HepG2 (cell line): ENCODE data around the gene RNF38. TPM values are rescaled to one million over a fixed set of nuclear protein-coding genes. Genes with fewer than 3 reads are reported as not detected.

Source experiments
- HOXA7 ChIP-seq: sonication (generic); formaldehyde crosslinking; IDR thresholded peaks from 2 replicates; pipeline ENCODE4 v1.8.1; 2022; ENCODE audit warnings: mild to moderate bottlenecking, missing genetic modification reagents, moderate library complexity
- PHF8 ChIP-seq: sonication (generic); formaldehyde crosslinking; IDR thresholded peaks from 2 replicates; pipeline ENCODE4 v1.5.0; 2020; ENCODE audit warnings: missing genetic modification reagents
- RXRB ChIP-seq: IDR thresholded peaks from 2 replicates; pipeline ENCODE4 v1.6.1; 2016; ENCODE audit warnings: borderline replicate concordance, missing genetic modification reagents, missing compliant biosample characterization
- SMC3 ChIP-seq: IDR thresholded peaks from 2 replicates; pipeline ENCODE4 v1.6.1; 2011; ENCODE audit warnings: low read length, improper control_type of control experiment
- STAG1 ChIP-seq: sonication (generic); formaldehyde crosslinking; IDR thresholded peaks from 2 replicates; pipeline ENCODE4 v1.4.0; 2020; ENCODE audit warnings: missing genetic modification reagents
- ZNF550 ChIP-seq: sonication (generic); formaldehyde crosslinking; IDR thresholded peaks from 2 replicates; pipeline ENCODE4 v1.4.0; 2020; ENCODE audit warnings: mild to moderate bottlenecking, missing genetic modification reagents, borderline replicate concordance
- polyA plus RNA-seq, 8 experiments: library from polyadenylated mRNA; depleted of rRNA in 3 of 8; stranded (reverse) in 7 of 8; unstranded in 1 of 8; fragments of >200 nt; fragmentation: Illumina TruSeq in 4 of 8; extraction: Trizol in 4 of 8; gene quantifications; 2 replicates each; pipeline versions ENCODE4 v1.2.1 to v1.2.3, GENCODE V29; 2011 to 2016; ENCODE audit warnings: low read depth in 4 of 8, missing spikeins in 1 of 8, mixed read lengths in 1 of 8; ENCODE audit not compliant: insufficient read depth in 1 of 8
- total RNA-seq, 5 experiments: library from RNA; depleted of rRNA; stranded (reverse); fragments of >200 nt; fragmentation: Illumina TruSeq; extraction: Trizol; gene quantifications; 2 replicates each; pipeline ENCODE4 v1.2.3, GENCODE V29; 2016; ENCODE audit warnings: low read depth in 1 of 5
- TF ChIP-seq, protein P1 (sequence below): sonication (generic); formaldehyde crosslinking; IDR thresholded peaks from 2 replicates; pipeline ENCODE4 v1.4.0; 2020; ENCODE audit warnings: mild to moderate bottlenecking, missing genetic modification reagents, borderline replicate concordance
- TF ChIP-seq, protein P2 (sequence below): IDR thresholded peaks from 2 replicates; pipeline ENCODE4 v1.6.1; 2016; ENCODE audit warnings: low read depth, missing genetic modification reagents, missing compliant biosample characterization
- TF ChIP-seq, protein P3 (sequence below): sonication (generic); formaldehyde crosslinking; IDR thresholded peaks from 2 replicates; pipeline ENCODE4 v1.5.0; 2020; ENCODE audit warnings: missing genetic modification reagents, mild to moderate bottlenecking, borderline replicate concordance
- TF ChIP-seq, protein P4 (sequence below): sonication (generic); formaldehyde crosslinking; conservative IDR thresholded peaks from 2 replicates; pipeline ENCODE4 v1.5.0; 2020; ENCODE audit warnings: missing genetic modification reagents
- TF ChIP-seq, protein P5 (sequence below): sonication (generic); formaldehyde crosslinking; IDR thresholded peaks from 2 replicates; pipeline ENCODE4 v1.4.0; 2020; ENCODE audit warnings: mild to moderate bottlenecking, missing genetic modification reagents
- TF ChIP-seq, protein P6 (sequence below): sonication (generic); formaldehyde crosslinking; IDR thresholded peaks from 2 replicates; pipeline ENCODE4 v1.8.1; 2023; ENCODE audit warnings: mild to moderate bottlenecking, missing genetic modification reagents

RNF38 gene
- total and polyA plus RNA-seq, 2 of the 13 experiments (the other 11 are each of a cell fraction or from before 2014, with no cell fraction given), result 9.1 to 32.1 TPM

DNA sequence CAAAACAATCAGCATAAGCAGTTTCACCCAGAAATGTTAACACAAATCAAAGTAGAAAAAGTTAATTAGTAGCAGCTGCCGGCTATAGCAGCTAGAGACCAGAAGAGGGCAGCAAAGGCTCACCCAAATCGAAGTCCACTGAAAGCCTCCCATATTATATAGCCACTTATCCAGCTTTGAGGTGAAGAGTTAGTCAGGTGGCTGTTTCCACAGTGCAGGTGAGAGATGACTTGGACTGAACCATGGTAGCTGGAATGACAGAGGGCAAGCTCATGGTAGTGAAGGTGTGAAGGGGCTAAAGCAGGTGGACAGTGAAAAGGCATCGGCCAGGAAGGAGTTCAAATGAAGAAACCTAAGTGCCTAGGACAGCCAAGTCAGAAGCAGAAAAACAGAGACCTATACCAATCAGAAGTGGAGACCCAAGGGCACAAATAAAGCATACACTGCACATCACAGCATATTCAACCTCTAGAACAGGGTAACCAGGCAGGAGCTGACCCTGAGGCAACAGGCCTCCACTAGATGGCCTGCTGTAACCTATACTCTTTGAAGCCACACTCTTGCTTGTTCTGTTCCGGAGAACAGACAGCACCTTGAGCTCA, 7.2 kb upstream of the RNF38 start (continued):
- TF ChIP-seq, protein P1, sequence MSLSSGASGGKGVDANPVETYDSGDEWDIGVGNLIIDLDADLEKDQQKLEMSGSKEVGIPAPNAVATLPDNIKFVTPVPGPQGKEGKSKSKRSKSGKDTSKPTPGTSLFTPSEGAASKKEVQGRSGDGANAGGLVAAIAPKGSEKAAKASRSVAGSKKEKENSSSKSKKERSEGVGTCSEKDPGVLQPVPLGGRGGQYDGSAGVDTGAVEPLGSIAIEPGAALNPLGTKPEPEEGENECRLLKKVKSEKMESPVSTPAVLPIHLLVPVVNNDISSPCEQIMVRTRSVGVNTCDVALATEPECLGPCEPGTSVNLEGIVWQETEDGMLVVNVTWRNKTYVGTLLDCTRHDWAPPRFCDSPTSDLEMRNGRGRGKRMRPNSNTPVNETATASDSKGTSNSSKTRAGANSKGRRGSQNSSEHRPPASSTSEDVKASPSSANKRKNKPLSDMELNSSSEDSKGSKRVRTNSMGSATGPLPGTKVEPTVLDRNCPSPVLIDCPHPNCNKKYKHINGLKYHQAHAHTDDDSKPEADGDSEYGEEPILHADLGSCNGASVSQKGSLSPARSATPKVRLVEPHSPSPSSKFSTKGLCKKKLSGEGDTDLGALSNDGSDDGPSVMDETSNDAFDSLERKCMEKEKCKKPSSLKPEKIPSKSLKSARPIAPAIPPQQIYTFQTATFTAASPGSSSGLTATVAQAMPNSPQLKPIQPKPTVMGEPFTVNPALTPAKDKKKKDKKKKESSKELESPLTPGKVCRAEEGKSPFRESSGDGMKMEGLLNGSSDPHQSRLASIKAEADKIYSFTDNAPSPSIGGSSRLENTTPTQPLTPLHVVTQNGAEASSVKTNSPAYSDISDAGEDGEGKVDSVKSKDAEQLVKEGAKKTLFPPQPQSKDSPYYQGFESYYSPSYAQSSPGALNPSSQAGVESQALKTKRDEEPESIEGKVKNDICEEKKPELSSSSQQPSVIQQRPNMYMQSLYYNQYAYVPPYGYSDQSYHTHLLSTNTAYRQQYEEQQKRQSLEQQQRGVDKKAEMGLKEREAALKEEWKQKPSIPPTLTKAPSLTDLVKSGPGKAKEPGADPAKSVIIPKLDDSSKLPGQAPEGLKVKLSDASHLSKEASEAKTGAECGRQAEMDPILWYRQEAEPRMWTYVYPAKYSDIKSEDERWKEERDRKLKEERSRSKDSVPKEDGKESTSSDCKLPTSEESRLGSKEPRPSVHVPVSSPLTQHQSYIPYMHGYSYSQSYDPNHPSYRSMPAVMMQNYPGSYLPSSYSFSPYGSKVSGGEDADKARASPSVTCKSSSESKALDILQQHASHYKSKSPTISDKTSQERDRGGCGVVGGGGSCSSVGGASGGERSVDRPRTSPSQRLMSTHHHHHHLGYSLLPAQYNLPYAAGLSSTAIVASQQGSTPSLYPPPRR, result no peak
- TF ChIP-seq RXRB (CRISPR knock-in tag) (no peak), SMC3 (peak; percentile 91), STAG1 (CRISPR knock-in tag) (peak; percentile 88), ZNF550 (CRISPR knock-in tag) (no peak), HOXA7 (CRISPR knock-in tag) (no peak), PHF8 (CRISPR knock-in tag) (no peak)
- TF ChIP-seq, protein P2, sequence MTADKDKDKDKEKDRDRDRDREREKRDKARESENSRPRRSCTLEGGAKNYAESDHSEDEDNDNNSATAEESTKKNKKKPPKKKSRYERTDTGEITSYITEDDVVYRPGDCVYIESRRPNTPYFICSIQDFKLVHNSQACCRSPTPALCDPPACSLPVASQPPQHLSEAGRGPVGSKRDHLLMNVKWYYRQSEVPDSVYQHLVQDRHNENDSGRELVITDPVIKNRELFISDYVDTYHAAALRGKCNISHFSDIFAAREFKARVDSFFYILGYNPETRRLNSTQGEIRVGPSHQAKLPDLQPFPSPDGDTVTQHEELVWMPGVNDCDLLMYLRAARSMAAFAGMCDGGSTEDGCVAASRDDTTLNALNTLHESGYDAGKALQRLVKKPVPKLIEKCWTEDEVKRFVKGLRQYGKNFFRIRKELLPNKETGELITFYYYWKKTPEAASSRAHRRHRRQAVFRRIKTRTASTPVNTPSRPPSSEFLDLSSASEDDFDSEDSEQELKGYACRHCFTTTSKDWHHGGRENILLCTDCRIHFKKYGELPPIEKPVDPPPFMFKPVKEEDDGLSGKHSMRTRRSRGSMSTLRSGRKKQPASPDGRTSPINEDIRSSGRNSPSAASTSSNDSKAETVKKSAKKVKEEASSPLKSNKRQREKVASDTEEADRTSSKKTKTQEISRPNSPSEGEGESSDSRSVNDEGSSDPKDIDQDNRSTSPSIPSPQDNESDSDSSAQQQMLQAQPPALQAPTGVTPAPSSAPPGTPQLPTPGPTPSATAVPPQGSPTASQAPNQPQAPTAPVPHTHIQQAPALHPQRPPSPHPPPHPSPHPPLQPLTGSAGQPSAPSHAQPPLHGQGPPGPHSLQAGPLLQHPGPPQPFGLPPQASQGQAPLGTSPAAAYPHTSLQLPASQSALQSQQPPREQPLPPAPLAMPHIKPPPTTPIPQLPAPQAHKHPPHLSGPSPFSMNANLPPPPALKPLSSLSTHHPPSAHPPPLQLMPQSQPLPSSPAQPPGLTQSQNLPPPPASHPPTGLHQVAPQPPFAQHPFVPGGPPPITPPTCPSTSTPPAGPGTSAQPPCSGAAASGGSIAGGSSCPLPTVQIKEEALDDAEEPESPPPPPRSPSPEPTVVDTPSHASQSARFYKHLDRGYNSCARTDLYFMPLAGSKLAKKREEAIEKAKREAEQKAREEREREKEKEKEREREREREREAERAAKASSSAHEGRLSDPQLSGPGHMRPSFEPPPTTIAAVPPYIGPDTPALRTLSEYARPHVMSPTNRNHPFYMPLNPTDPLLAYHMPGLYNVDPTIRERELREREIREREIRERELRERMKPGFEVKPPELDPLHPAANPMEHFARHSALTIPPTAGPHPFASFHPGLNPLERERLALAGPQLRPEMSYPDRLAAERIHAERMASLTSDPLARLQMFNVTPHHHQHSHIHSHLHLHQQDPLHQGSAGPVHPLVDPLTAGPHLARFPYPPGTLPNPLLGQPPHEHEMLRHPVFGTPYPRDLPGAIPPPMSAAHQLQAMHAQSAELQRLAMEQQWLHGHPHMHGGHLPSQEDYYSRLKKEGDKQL (CRISPR knock-in tag), result no peak
- TF ChIP-seq, protein P3, sequence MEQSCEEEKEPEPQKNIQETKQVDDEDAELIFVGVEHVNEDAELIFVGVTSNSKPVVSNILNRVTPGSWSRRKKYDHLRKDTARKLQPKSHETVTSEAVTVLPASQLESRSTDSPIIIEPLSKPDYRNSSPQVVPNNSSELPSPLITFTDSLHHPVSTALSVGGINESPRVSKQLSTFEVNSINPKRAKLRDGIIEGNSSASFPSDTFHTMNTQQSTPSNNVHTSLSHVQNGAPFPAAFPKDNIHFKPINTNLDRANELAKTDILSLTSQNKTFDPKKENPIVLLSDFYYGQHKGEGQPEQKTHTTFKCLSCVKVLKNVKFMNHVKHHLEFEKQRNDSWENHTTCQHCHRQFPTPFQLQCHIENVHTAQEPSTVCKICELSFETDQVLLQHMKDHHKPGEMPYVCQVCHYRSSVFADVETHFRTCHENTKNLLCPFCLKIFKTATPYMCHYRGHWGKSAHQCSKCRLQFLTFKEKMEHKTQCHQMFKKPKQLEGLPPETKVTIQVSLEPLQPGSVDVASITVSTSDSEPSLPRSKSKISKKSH (CRISPR knock-in tag), result no peak
- TF ChIP-seq, protein P4, sequence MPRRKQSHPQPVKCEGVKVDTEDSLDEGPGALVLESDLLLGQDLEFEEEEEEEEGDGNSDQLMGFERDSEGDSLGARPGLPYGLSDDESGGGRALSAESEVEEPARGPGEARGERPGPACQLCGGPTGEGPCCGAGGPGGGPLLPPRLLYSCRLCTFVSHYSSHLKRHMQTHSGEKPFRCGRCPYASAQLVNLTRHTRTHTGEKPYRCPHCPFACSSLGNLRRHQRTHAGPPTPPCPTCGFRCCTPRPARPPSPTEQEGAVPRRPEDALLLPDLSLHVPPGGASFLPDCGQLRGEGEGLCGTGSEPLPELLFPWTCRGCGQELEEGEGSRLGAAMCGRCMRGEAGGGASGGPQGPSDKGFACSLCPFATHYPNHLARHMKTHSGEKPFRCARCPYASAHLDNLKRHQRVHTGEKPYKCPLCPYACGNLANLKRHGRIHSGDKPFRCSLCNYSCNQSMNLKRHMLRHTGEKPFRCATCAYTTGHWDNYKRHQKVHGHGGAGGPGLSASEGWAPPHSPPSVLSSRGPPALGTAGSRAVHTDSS (CRISPR knock-in tag), result no peak
- TF ChIP-seq, protein P5, sequence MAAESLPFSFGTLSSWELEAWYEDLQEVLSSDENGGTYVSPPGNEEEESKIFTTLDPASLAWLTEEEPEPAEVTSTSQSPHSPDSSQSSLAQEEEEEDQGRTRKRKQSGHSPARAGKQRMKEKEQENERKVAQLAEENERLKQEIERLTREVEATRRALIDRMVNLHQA (CRISPR knock-in tag), result no peak
- TF ChIP-seq, protein P6, sequence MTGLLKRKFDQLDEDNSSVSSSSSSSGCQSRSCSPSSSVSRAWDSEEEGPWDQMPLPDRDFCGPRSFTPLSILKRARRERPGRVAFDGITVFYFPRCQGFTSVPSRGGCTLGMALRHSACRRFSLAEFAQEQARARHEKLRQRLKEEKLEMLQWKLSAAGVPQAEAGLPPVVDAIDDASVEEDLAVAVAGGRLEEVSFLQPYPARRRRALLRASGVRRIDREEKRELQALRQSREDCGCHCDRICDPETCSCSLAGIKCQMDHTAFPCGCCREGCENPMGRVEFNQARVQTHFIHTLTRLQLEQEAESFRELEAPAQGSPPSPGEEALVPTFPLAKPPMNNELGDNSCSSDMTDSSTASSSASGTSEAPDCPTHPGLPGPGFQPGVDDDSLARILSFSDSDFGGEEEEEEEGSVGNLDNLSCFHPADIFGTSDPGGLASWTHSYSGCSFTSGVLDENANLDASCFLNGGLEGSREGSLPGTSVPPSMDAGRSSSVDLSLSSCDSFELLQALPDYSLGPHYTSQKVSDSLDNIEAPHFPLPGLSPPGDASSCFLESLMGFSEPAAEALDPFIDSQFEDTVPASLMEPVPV (CRISPR knock-in tag), result no peak
